MG63 (cell line): ENCODE measurements around the gene KLF18. TPM values are rescaled to one million over a fixed set of nuclear protein-coding genes. Genes with fewer than 3 reads are reported as not detected.
A peak's percentile ranks its signal among the peaks of the same experiment; 100 is the strongest.
"Not testable (repeated sequence)": the region's sequence is repeated elsewhere in the genome, so short reads cannot be mapped to it uniquely, and the experiment has no call there.

Experiments
- DNase-seq: peaks from one replicate; pipeline ENCODE4 v3.0.0-alpha.2; 2020
- H3K27me3 ChIP-seq: fragments of 250-450 bp; sonication (Bioruptor Pico); 2 replicates; pipeline ENCODE4 v1.5.1; 2020; ENCODE audit warnings: mild to moderate bottlenecking, moderate library complexity
- H3K36me3 ChIP-seq: fragments of 250-450 bp; sonication (Bioruptor Pico); 2 replicates; pipeline ENCODE4 v1.5.1; 2020; ENCODE audit warnings: mild to moderate bottlenecking, moderate library complexity
- H3K4me3 ChIP-seq: fragments of 250-450 bp; sonication (Bioruptor Pico); 2 replicates; pipeline ENCODE4 v1.5.1; 2020; ENCODE audit warnings: mild to moderate bottlenecking, moderate library complexity
- H3K9me3 ChIP-seq: fragments of 250-450 bp; sonication (Bioruptor Pico); 2 replicates; pipeline ENCODE4 v1.5.1; 2020; ENCODE audit warnings: mild to moderate bottlenecking, moderate library complexity
- total RNA-seq: library from RNA; depleted of rRNA; stranded (reverse); fragments of >200 nt; shearing (Covaris generic); gene quantifications from 2 replicates; pipeline ENCODE4 v1.2.3, GENCODE V29; 2014; ENCODE audit warnings: low replicate concordance

Gene KLF18
- total RNA-seq, 1 experiment from 2014 or later: not detected

- H3K36me3 ChIP-seq: no peaks in the 10 kb centered on the region
- H3K9me3 ChIP-seq: no peaks in the 10 kb centered on the region
- DNase-seq: no peak
- H3K4me3 ChIP-seq: no peak overlapping the region
- no peaks in the 10 kb centered on the region for H3K27me3 ChIP-seq
Measured at GRCh38 chr1:44134071-44134920, 7.1 kb downstream of the KLF18 start.

- H3K9me3 ChIP-seq: no peaks in the 10 kb centered on the region
- no peak for DNase-seq
- H3K27me3 ChIP-seq: no peaks in the 10 kb centered on the region
- no peak overlapping the region for H3K4me3 ChIP-seq
- H3K36me3 ChIP-seq: no peaks in the 10 kb centered on the region
Measured at GRCh38 chr1:44131411-44131810, 10.0 kb downstream of the KLF18 start.

GRCh38 chr1:44129616-44130500 lies 11.6 kb downstream of the KLF18 start:
- Histone ChIP-seq H3K4me3 (no peak overlapping the region), H3K36me3 (no peaks in the 10 kb centered on the region), H3K9me3 (no peaks in the 10 kb centered on the region), H3K27me3 (no peaks in the 10 kb centered on the region)
- DNase-seq: no peak

- H3K36me3 ChIP-seq: no peaks in the 10 kb centered on the region
- no peaks in the 10 kb centered on the region; the same call in 1 of the 2 replicates for H3K27me3 ChIP-seq
- DNase-seq: no peak
- no peaks in the 10 kb centered on the region for H3K9me3 ChIP-seq
- H3K4me3 ChIP-seq: no peak overlapping the region
Measured at GRCh38 chr1:44120398-44120949, 21.0 kb downstream of the KLF18 start.

GRCh38 chr1:44119525-44119924 lies 21.9 kb downstream of the KLF18 start:
- no peak for DNase-seq
- no peak overlapping the region for H3K4me3 ChIP-seq
- no peaks in the 10 kb centered on the region for H3K36me3 ChIP-seq
- H3K27me3 ChIP-seq: no peaks in the 10 kb centered on the region; the same call in 1 of the 2 replicates
- no peaks in the 10 kb centered on the region for H3K9me3 ChIP-seq

GRCh38 chr1:44118682-44119081 lies 22.7 kb downstream of the KLF18 start, which contains the start of gene KLF17:
Gene KLF17 (plus strand): TSS chr1:44118821. CDS start chr1:44118908, 87 bp downstream.
- H3K27me3 ChIP-seq: no peaks in the 10 kb centered on the region; the same call in 1 of the 2 replicates
- DNase-seq: no peak
- no peaks in the 10 kb centered on the region for H3K9me3 ChIP-seq
- H3K4me3 ChIP-seq: no peak within 1 kb of the TSS
- no peaks in the 10 kb centered on the region for H3K36me3 ChIP-seq

- not testable (repeated sequence) for H3K4me3 ChIP-seq, H3K9me3 ChIP-seq, H3K27me3 ChIP-seq, H3K36me3 ChIP-seq, DNase-seq
Measured at GRCh38 chr1:44117272-44117671, 24.2 kb downstream of the KLF18 start.

- no peaks in the 10 kb centered on the region for H3K36me3 ChIP-seq
- H3K4me3 ChIP-seq: no peak overlapping the region
- no peak for DNase-seq
- no peaks in the 10 kb centered on the region for H3K27me3 ChIP-seq
- H3K9me3 ChIP-seq: no peaks in the 10 kb centered on the region
Measured at GRCh38 chr1:44114098-44114497, 27.3 kb downstream of the KLF18 start.

GRCh38 chr1:44113095-44113609 lies 28.3 kb downstream of the KLF18 start:
- DNase-seq: no peak
- Histone ChIP-seq H3K36me3 (no peaks in the 10 kb centered on the region), H3K27me3 (no peaks in the 10 kb centered on the region), H3K9me3 (no peaks in the 10 kb centered on the region), H3K4me3 (no peak overlapping the region)

GRCh38 chr1:44112486-44112885 lies 28.9 kb downstream of the KLF18 start:
- Histone ChIP-seq H3K4me3 (no peak overlapping the region), H3K36me3 (no peaks in the 10 kb centered on the region), H3K27me3 (no peaks in the 10 kb centered on the region), H3K9me3 (no peaks in the 10 kb centered on the region)
- DNase-seq: peak; percentile 63

- H3K36me3 ChIP-seq: no peaks in the 10 kb centered on the region
- H3K4me3 ChIP-seq: no peak overlapping the region
- H3K27me3 ChIP-seq: no peaks in the 10 kb centered on the region
- no peak for DNase-seq
- no peaks in the 10 kb centered on the region for H3K9me3 ChIP-seq
Measured at GRCh38 chr1:44111861-44112260, 29.6 kb downstream of the KLF18 start.

- Histone ChIP-seq H3K4me3 (no peak overlapping the region), H3K9me3 (no peaks in the 10 kb centered on the region), H3K36me3 (no peaks in the 10 kb centered on the region), H3K27me3 (no peaks in the 10 kb centered on the region)
- no peak for DNase-seq
Measured at GRCh38 chr1:44110916-44111315, 30.5 kb downstream of the KLF18 start.

- Histone ChIP-seq H3K36me3 (no peaks in the 10 kb centered on the region), H3K4me3 (no peak overlapping the region), H3K27me3 (no peaks in the 10 kb centered on the region), H3K9me3 (no peaks in the 10 kb centered on the region)
- DNase-seq: no peak
Measured at GRCh38 chr1:44108971-44109370, 32.5 kb downstream of the KLF18 start.

GRCh38 chr1:44108241-44108640 lies 33.2 kb downstream of the KLF18 start:
- Histone ChIP-seq H3K27me3 (no peaks in the 10 kb centered on the region), H3K4me3 (no peak overlapping the region), H3K36me3 (no peaks in the 10 kb centered on the region), H3K9me3 (no peaks in the 10 kb centered on the region)
- DNase-seq: peak; percentile 61

- no peak overlapping the region for H3K4me3 ChIP-seq
- no peaks in the 10 kb centered on the region for H3K36me3 ChIP-seq
- H3K27me3 ChIP-seq: no peaks in the 10 kb centered on the region
- no peaks in the 10 kb centered on the region for H3K9me3 ChIP-seq
- no peak for DNase-seq
Measured at GRCh38 chr1:44105810-44106209, 35.6 kb downstream of the KLF18 start.

GRCh38 chr1:44103270-44104131 lies 37.9 kb downstream of the KLF18 start:
- Histone ChIP-seq H3K4me3 (no peak overlapping the region), H3K27me3 (no peaks in the 10 kb centered on the region), H3K36me3 (no peaks in the 10 kb centered on the region), H3K9me3 (no peaks in the 10 kb centered on the region)
- no peak for DNase-seq
